Measurements from ENCODE around the gene CDH4.

- TF ChIP-seq POLR2A (IDR thresholded peaks at IDR 0.05), result no peak
- TF ChIP-seq CTCF (IDR thresholded peaks at IDR 0.05), result no peak
These were observed 472.3 kb downstream of the CDH4 start for GRCh38 chr20:61724376-61724775.

Measured in sigmoid colon (tissue), 3 donors.